GM21447 (cell line): Measurements from ENCODE around the gene PRRT2.
"Not testable (repeated sequence)": the region's sequence is repeated elsewhere in the genome, so short reads cannot be mapped to it uniquely, and the experiment has no call there.

Experiments
- ATAC-seq: cut with Tn5 transposase; IDR thresholded peaks from one replicate; pipeline ENCODE4 v1.9.1; 2021; ENCODE audit not compliant: unreplicated experiment

Gene PRRT2

GRCh38 chr16:29831490-29831889 lies 19.5 kb downstream of the PRRT2 start:
- no peak for ATAC-seq

- ATAC-seq, result not testable (repeated sequence)
Measured at GRCh38 chr16:29833219-29833618, 21.2 kb downstream of the PRRT2 start.

- no peak for ATAC-seq
Measured at GRCh38 chr16:29834079-29834478, 22.1 kb downstream of the PRRT2 start.

GRCh38 chr16:29835926-29836325 lies 23.9 kb downstream of the PRRT2 start:
- no peak for ATAC-seq

GRCh38 chr16:29836623-29837022 lies 24.6 kb downstream of the PRRT2 start:
- ATAC-seq, result no peak

- no peak for ATAC-seq
Measured at GRCh38 chr16:29837841-29838240, 25.8 kb downstream of the PRRT2 start.

GRCh38 chr16:29839822-29840221 lies 27.8 kb downstream of the PRRT2 start:
- ATAC-seq, result no peak

GRCh38 chr16:29840240-29840639 lies 28.2 kb downstream of the PRRT2 start:
- ATAC-seq, result no peak

GRCh38 chr16:29841631-29842030 lies 29.6 kb downstream of the PRRT2 start:
- no peak for ATAC-seq

- ATAC-seq, result no peak
Measured at GRCh38 chr16:29842732-29843346, 30.8 kb downstream of the PRRT2 start.

- no peak for ATAC-seq
Measured at GRCh38 chr16:29843931-29844330, 31.9 kb downstream of the PRRT2 start.

GRCh38 chr16:29844575-29845331 lies 32.8 kb downstream of the PRRT2 start:
- no peak for ATAC-seq

- no peak for ATAC-seq
Measured at GRCh38 chr16:29845656-29846055, 33.7 kb downstream of the PRRT2 start.

GRCh38 chr16:29848420-29849297 lies 36.7 kb downstream of the PRRT2 start:
- ATAC-seq, result no peak

GRCh38 chr16:29849505-29849904 lies 37.5 kb downstream of the PRRT2 start:
- no peak for ATAC-seq

GRCh38 chr16:29850998-29851397 lies 39.0 kb downstream of the PRRT2 start:
- no peak for ATAC-seq

GRCh38 chr16:29852654-29853053 lies 40.7 kb downstream of the PRRT2 start:
- no peak for ATAC-seq

GRCh38 chr16:29854520-29855100 lies 42.6 kb downstream of the PRRT2 start:
- no peak for ATAC-seq

- ATAC-seq, result no peak
Measured at GRCh38 chr16:29857133-29857760, 45.3 kb downstream of the PRRT2 start.

- ATAC-seq, result no peak
Measured at GRCh38 chr16:29858149-29858849, 46.3 kb downstream of the PRRT2 start.
